ENCODE results near the gene DISC1.

DISC1 gene

DNA sequence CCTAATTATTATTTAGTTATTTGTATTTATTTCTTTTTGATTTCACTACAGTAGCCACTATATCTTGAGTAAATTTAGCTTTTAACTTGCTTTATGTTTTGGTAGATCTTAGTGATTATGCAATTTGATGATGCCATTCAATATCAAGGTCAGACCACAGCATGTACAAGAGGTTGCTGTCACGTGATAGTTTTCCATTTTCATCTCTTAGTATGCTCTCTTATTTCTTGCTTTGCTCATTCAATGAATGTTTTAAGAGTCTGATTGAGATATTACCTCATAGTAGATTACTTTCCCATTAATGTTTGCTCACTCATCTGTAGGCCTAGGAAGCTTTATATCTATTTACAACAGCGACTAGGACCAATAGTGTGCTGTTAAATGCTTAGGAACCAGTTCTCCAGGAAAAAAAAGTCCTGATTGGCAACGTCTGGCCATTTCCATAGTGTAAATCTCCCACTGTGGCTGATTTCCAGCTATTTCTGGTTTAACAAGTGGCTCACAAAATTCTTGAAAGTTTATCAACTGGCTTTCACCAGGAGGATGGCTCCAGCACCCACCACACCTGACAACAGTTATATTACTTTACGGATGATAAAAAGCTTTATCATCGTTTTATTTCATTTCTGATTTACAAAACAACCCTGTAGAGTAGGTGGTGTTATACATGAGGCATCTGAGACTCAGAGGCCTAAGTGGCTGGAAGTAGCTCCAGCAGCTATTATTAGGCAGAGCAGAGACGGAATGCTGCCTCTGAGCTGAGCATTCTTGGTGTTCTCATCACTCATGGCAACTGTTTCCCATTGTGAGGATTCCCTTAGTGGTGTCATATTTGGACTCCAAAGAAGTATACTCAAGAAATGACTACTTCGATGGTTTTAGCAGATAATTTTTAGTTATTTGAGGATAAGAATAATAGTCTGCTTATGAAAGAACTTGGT, 235.2 kb downstream of the DISC1 start:
- no peak for DNase-seq

GRCh38 chr1:231862611-231863010, 236.0 kb downstream of the DISC1 start:
- no peak for DNase-seq

DNA sequence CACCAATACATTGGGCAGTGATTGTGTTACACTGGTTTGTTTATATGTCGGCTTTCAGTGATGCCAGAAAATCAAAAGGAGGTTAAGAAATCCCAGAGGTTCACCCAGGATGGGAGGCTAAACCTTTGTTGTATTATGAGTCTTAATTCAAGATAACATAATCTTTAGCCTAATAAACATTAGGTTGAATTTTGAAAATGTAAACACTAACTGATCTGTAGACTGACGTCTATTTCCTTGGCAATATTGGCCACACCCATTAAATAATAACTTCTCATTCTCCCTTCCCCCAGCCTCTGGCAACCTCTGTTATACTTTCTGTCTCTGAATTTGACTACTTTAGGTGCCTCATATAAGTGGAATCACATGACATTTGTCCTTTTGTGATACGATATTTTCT, 238.7 kb downstream of the DISC1 start:
- no peak for DNase-seq

- DNase-seq = peak; percentile 66
Observed at GRCh38 chr1:231866392-231867331, 240.1 kb downstream of the DISC1 start.

DNA sequence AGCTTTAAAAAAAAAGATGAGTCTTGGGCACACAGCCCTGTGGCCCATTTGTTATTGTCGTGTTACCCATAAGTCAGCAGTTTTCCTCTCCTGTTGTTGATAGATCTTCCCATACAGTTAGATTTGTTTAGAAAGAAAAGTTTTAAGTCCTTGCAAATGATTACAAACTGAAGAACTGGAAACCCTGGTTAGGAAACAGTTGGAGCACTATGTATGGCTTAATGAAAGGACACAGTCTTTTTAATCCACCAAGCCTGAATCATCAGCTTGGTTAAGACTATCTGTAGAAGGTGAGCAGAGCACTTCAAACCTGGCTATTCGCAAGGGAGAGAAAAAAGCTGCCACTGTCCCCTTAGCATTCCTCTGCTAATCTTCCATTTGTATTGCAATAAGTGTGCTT, 241.0 kb downstream of the DISC1 start:
- DNase-seq = no peak

DNA sequence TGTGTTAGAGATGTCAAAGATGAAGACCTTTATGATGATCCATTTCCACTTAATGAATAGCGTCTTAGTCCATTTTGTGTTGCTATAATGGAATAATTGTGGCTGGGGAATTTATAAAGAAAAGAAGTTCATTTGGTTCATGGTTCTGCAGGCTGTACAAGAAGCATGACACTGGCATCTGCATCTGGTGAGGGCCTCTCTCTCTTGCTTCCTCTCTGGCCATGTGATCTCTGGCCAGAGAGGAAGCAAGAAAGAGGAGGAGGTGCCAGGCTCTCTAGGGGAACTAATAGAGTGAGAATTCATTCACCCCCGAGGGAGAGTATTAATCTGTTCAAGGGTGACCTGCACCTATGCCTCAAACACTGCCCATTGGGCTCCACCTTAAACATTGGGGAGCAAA, 242.8 kb downstream of the DISC1 start:
- peak; percentile 3 for DNase-seq

GRCh38 chr1:231871471-231871870, 244.9 kb downstream of the DISC1 start:
- no peak for DNase-seq

GRCh38 chr1:231871878-231872277, 245.3 kb downstream of the DISC1 start:
- DNase-seq = no peak

DNA sequence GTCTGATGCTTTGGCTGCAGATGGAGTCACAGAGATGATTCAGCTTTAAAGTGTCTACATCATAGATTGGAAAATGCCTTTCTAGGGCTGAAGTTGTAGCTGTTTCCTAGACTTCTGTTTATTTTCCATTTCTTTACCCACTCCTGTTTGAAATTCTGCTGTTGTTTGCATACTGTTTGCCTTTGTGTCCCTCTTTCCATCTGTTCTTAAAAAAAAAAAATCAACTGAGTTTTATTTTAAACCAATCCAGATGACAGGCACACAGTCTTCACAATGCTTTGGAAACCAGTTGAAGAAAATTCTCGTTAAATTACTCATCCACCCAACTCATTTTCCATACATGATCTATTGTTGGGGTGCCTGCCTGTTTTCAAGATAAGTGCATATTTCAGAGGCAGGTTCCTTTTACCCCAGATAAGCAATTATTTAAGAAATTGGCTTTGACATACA, 245.9 kb downstream of the DISC1 start:
- no peak for DNase-seq

DNA sequence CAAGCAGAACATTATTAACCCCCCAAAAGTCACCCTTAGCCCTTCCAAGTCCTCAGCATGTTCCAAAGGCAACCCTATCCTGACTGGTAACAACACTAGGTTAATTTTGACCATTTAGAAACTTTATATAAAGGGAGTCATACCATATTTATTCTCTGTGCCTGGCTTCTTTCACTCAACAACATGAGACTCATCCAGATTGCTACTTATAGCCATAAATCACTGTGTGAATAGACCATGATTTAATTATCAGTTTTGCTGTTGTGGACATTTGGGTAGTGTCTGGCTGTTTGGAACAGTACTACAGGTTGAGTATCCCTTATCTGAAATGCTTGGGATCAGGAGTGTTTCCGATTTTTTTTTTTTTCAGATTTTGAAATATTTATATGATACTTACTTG, 252.1 kb downstream of the DISC1 start:
- no peak for DNase-seq

DNA sequence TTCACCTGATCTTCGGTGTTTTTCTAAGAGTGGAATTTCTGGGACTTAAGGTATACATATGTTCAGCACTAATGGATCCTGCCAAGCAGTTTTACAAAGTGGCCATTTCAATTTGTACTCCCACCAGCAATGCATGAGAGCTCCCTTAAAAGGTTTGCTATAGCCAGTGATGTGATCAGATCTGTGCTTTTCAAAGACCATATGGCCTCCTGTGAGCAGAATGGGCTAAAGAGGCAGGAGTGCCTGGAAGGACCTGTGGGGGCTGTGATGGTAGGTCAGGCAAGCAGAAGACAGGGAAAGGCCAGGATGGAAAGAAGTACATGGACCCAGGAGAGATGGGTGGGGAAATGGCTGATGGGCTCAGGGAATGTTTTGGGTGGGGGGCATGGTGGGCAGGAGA, 252.7 kb downstream of the DISC1 start:
- DNase-seq = no peak

- DNase-seq = no peak
Observed at GRCh38 chr1:231882333-231882732, 255.7 kb downstream of the DISC1 start.

- no peak for DNase-seq
Observed at GRCh38 chr1:231882790-231883189, 256.2 kb downstream of the DISC1 start.

GRCh38 chr1:231883382-231883781, 256.8 kb downstream of the DISC1 start:
- DNase-seq = no peak

DNA sequence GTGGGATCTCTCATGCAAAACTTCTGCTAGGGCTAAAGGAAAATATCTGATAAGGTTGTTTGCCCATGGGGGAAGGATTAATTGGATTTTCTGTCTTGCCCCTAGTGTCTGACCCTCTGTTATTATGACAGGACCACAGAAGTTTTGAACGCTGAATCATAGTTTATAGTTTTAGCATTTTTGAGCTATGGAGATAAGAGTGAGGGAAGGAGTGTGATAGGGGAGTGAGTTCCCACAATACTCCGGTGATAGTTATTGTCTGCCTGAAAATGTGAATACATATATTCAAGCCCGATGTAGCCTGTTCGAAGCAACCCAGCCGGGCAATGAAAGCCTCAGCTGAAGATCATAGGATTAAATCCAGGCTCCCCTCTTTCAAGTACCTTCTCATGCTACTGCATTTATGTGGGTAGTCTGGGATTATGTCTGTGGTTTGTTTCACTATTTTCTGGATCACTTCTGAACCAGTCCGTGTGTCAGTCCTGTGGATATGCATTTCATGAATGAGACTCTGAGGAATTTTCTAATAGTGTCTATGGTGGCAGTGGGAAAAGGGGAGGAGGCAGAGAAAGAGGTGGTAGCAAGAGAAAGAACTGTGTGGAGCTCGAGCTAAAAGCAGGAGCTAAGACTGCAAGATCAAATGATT, 258.7 kb downstream of the DISC1 start:
- DNase-seq = no peak

DNA sequence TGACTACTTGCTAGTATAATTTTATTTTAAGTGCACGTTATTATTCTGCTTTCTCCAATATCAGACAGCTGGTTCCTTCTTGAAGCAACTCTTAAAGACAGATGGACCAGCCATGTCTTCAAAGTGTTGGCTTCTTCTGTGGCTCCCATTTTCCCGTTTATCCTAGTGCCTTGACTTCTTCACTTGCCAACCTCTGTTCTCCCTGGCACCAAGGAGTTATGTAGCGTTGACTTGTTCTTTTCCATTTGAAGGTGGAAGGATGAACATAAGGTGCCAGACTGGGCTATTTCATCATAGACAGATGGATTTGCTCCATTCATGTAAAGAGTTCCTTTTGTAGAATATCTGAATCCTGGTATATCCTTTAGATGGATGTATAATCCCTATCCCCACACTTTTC, 260.6 kb downstream of the DISC1 start:
- no peak for DNase-seq

DNA sequence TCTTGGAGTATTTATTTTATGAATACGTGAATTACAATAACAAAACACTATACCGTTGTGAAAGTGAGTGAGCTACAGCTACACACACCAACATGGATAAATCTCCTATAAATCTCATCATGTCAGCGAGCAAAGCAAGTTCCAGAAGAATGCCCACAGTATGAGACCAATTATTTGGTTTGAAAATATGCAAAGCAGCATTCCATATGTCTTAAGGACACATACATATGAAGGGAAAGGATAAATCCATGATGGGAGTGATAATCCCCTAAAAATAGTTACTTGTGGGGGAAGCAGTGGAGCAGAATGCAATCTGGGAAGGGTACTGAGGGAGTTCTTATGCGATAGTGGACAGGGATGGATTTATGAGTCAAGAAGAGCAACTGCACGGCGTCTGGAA, 261.3 kb downstream of the DISC1 start:
- no peak for DNase-seq

DNA sequence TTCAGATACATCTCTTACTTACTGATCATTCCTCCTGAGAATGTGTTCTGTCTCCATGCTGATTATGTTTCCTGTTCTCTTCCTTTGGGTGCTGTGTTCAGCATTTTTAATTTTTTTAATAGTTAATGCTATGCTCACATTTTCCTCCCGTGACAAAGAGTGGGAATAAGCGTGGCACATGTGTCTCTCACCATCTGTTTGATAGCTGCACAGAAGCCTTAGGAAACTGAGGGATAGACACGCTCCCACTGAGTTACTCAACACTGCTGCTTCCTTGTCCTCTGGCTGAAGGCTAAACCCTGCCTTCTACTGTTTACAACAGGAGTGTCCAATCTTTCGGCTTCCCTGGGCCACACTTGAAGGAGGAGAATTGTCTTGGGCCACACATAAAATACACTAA, 264.2 kb downstream of the DISC1 start:
- no peak for DNase-seq

- DNase-seq = no peak
Observed at GRCh38 chr1:231893400-231894102, 267.0 kb downstream of the DISC1 start.

GRCh38 chr1:231896806-231897205, 270.2 kb downstream of the DISC1 start:
- no peak for DNase-seq

DNA sequence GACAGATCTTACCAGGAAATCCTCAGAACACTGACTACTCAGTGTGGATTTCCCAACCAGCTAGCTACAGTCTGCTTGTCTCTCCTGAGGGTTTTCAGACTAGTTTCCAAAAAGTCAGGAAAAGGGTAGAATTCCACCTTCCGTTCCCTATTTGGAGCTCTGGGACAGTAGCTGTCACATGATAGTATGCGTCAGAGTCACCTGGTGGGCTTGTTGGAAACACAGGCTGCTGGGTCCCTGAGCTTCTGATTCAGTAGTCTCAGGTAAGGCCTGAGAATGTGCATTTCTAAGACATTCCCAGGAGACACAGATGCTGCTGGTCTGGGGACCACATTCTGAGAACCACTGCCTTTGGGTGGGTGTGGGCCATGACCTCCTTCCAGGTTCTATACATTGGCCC, 272.5 kb downstream of the DISC1 start:
- no peak for DNase-seq

DNA sequence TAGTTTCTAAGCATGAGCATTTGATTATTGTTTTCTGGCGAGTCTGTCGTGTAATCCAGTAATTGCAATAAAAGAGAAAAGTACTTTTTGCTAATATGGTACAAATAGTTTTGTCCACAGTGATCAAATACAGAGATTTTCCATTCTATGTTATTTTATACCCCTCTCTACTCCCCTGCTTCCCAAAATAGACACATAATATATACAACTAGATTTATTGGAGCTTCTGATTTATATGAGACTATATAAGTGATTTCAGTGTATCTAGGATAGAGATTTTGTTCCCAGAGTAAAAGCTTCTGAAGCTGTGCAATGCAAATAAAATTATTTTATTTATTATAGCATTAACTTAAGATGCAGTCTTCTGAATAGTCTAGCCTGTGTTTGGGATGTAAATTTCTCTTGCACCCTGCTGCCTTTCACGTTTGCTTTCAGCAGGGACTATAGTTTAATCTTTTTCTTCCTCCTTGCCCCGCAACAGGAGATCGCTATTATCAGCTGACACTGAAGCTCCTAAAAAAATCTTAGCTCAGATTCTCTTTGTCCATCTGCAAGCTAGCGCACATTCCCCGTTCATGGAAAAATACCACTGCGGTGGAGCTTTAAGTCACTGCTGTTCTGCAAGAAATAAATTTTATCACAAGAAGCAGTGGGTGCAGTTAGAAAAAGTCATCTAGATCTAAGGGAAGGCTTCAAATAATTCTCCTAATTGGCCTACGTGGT, 273.3 kb downstream of the DISC1 start:
- DNase-seq = no peak
